GM23338 (cell line): Measurements from ENCODE around the gene SULT2A1. TPM values are rescaled to one million over a fixed set of nuclear protein-coding genes. Genes with fewer than 3 reads are reported as not detected.
A peak's percentile ranks its signal among the peaks of the same experiment; 100 is the strongest.

Source experiments
- ATAC-seq: fragments of 200-7000 bp; cut with Tn5 transposase; 3 replicates; pipeline ENCODE4 v1.9.1; 2020
- DNase-seq: peaks from one replicate; pipeline ENCODE4 v3.0.0-alpha.2; 2015; ENCODE audit warnings: low spot score
- H2AFZ ChIP-seq: fragments of 200-600 bp; sonication (generic); 2 replicates; pipeline ENCODE4 v1.8.0; 2016; ENCODE audit warnings: antibody characterized with exemption, mild to moderate bottlenecking, moderate library complexity
- H3F3A ChIP-seq: fragments of 200-600 bp; sonication (generic); replicated peaks from 2 replicates; pipeline ENCODE4 v1.8.0; 2017; ENCODE audit warnings: antibody characterized with exemption, mixed run types, low read depth
- H3K27ac ChIP-seq: fragments of 200-600 bp; sonication (generic); 2 replicates; pipeline ENCODE4 v1.6.1; 2016; ENCODE audit warnings: low read depth
- H3K27me3 ChIP-seq: fragments of 200-600 bp; sonication (generic); 2 replicates; pipeline ENCODE4 v1.8.0; 2016; ENCODE audit warnings: mild to moderate bottlenecking, mixed run types, moderate library complexity; ENCODE audit not compliant: insufficient read depth
- H3K36me3 ChIP-seq: fragments of 200-600 bp; sonication (generic); 2 replicates; pipeline ENCODE4 v1.8.0; 2016; ENCODE audit warnings: mild to moderate bottlenecking; ENCODE audit not compliant: insufficient read depth
- H3K4me1 ChIP-seq: fragments of 200-600 bp; sonication (generic); 2 replicates; pipeline ENCODE4 v1.8.0; 2016; ENCODE audit warnings: mild to moderate bottlenecking, moderate library complexity; ENCODE audit not compliant: insufficient read depth
- H3K4me2 ChIP-seq: fragments of 200-600 bp; sonication (generic); 2 replicates; pipeline ENCODE4 v1.7.1; 2017; ENCODE audit warnings: mixed run types
- H3K4me3 ChIP-seq: fragments of 200-600 bp; sonication (generic); 2 replicates; pipeline ENCODE4 v1.6.1; 2016; ENCODE audit warnings: mixed run types
- H3K79me2 ChIP-seq: fragments of 200-600 bp; sonication (generic); replicated peaks from 2 replicates; pipeline ENCODE4 v1.8.0; 2017; ENCODE audit warnings: mild to moderate bottlenecking; ENCODE audit not compliant: insufficient read depth
- H3K9me2 ChIP-seq: fragments of 200-600 bp; sonication (generic); 2 replicates; pipeline ENCODE4 v1.8.0; 2017; ENCODE audit not compliant: insufficient read depth
- H4K20me1 ChIP-seq: fragments of 200-600 bp; sonication (generic); replicated peaks from 2 replicates; pipeline ENCODE4 v1.8.0; 2017; ENCODE audit warnings: mild to moderate bottlenecking; ENCODE audit not compliant: insufficient read depth
- H3K27ac Mint-ChIP-seq: 2 replicates; pipeline ENCODE4 v1.8.0; 2020; ENCODE audit warnings: inconsistent platforms, mild to moderate bottlenecking, moderate library complexity, mixed read lengths
- H3K27me3 Mint-ChIP-seq: 3 replicates; pipeline ENCODE4 v1.8.0; 2022; ENCODE audit warnings: low read depth, mild to moderate bottlenecking, moderate library complexity, mixed read lengths, inconsistent platforms; ENCODE audit not compliant: insufficient read depth, poor library complexity
- H3K36me3 Mint-ChIP-seq: 3 replicates; pipeline ENCODE4 v1.8.0; 2021; ENCODE audit warnings: low read depth, mild to moderate bottlenecking, inconsistent platforms, moderate library complexity, mixed read lengths
- H3K4me1 Mint-ChIP-seq: 3 replicates; pipeline ENCODE4 v1.8.0; 2020; ENCODE audit warnings: mild to moderate bottlenecking, inconsistent platforms, mixed read lengths
- H3K4me3 Mint-ChIP-seq: 3 replicates; pipeline ENCODE4 v1.8.0; 2021; ENCODE audit warnings: moderate library complexity, mild to moderate bottlenecking, inconsistent platforms, mixed read lengths
- H3K9me3 Mint-ChIP-seq: 3 replicates; pipeline ENCODE4 v1.8.0; 2020; ENCODE audit warnings: moderate library complexity, mild to moderate bottlenecking, inconsistent platforms, mixed read lengths
- CREB1 ChIP-seq: fragments of 250-450 bp; sonication (Bioruptor Pico); IDR thresholded peaks from 2 replicates; pipeline ENCODE4 v1.5.0; 2020; ENCODE audit warnings: low read depth, mild to moderate bottlenecking, moderate library complexity
- CTCF ChIP-seq, 2 experiments: fragments of 200-600 bp in 1 of 2; sonication (generic) in 1 of 2; conservative IDR thresholded peaks; 2 replicates each; pipeline versions ENCODE4 v1.5.1 to v1.6.1; 2016 to 2017; ENCODE audit warnings: antibody characterized with exemption in 2 of 2, low read depth in 2 of 2, mild to moderate bottlenecking in 2 of 2, moderate library complexity in 1 of 2
- ETS1 ChIP-seq: IDR thresholded peaks from 2 replicates; pipeline ENCODE4 v1.6.1; 2016; ENCODE audit warnings: antibody characterized with exemption
- EZH2 ChIP-seq: fragments of 200-600 bp; sonication (generic); IDR thresholded peaks from one replicate; pipeline ENCODE4 v1.8.0; 2017; ENCODE audit warnings: antibody characterized with exemption, mild to moderate bottlenecking, low read depth; ENCODE audit not compliant: unreplicated experiment
- EZH2phosphoT487 ChIP-seq: fragments of 200-600 bp; sonication (generic); IDR thresholded peaks from one replicate; pipeline ENCODE4 v1.8.1; 2018; ENCODE audit warnings: antibody characterized with exemption; ENCODE audit not compliant: unreplicated experiment
- JUNB ChIP-seq: IDR thresholded peaks from one replicate; pipeline ENCODE4 v1.6.1; 2016; ENCODE audit warnings: antibody characterized with exemption; ENCODE audit not compliant: unreplicated experiment
- NANOG ChIP-seq: IDR thresholded peaks from 2 replicates; pipeline ENCODE4 v1.6.1; 2016; ENCODE audit warnings: antibody characterized with exemption, borderline replicate concordance
- POLR2AphosphoS5 ChIP-seq: IDR thresholded peaks from 2 replicates; pipeline ENCODE4 v1.6.1; 2016; ENCODE audit warnings: antibody characterized with exemption, low read depth
- REST ChIP-seq: IDR thresholded peaks from one replicate; pipeline ENCODE4 v1.6.1; 2018; ENCODE audit warnings: antibody characterized with exemption; ENCODE audit not compliant: unreplicated experiment
- STAT1 ChIP-seq: IDR thresholded peaks from one replicate; pipeline ENCODE4 v1.6.1; 2016; ENCODE audit warnings: antibody characterized with exemption; ENCODE audit not compliant: unreplicated experiment
- ZNF114 ChIP-seq: fragments of 250-450 bp; sonication (Bioruptor Pico); IDR thresholded peaks from 2 replicates; pipeline ENCODE4 v1.5.0; 2020; ENCODE audit warnings: mild to moderate bottlenecking, moderate library complexity
- ZNF331 ChIP-seq: fragments of 250-450 bp; sonication (Bioruptor Pico); IDR thresholded peaks from 2 replicates; pipeline ENCODE4 v1.5.0; 2020; ENCODE audit warnings: low read depth, mild to moderate bottlenecking, moderate library complexity
- ZNF462 ChIP-seq: fragments of 250-450 bp; sonication (Bioruptor Pico); IDR thresholded peaks from 2 replicates; pipeline ENCODE4 v1.5.0; 2020; ENCODE audit warnings: mild to moderate bottlenecking, moderate library complexity
- polyA plus RNA-seq: library from polyadenylated mRNA; unstranded; fragments of >200 nt; fragmentation: Nextera tagmentation; extraction: Ambion mirVana; gene quantifications from 2 replicates; pipeline ENCODE4 v1.2.1, GENCODE V29; 2016
- total RNA-seq: library from RNA; depleted of rRNA; stranded (reverse); fragments of >200 nt; shearing (Covaris generic); gene quantifications from 2 replicates; pipeline ENCODE4 v1.2.3, GENCODE V29; 2014

Gene SULT2A1
- total and polyA plus RNA-seq, 2 experiments from 2014 or later: not detected

- Histone ChIP-seq H3K27me3 (no peaks in the 10 kb centered on the region), H4K20me1 (no peaks in the 10 kb centered on the region)
These were observed 50.1 kb downstream of the SULT2A1 start for GRCh38 chr19:47836038-47836437.

More at GRCh38 chr19:47836038-47836437, 50.1 kb downstream of the SULT2A1 start:
- Histone ChIP-seq H3K27ac (peak overlapping the region; percentile 59; the same call in 1 of the 2 replicates), H3K36me3 (no peaks in the 10 kb centered on the region), H3F3A (peaks cover 10% of the 10 kb centered on the region), H3K9me2 (no peaks in the 10 kb centered on the region; the same call in 1 of the 2 replicates), H3K4me3 (no peak overlapping the region), H2AFZ (peak overlapping the region; percentile 76; the same call in 1 of the 2 replicates), H3K4me1 (peaks cover 4% of the 10 kb centered on the region), H3K79me2 (no peaks in the 10 kb centered on the region), H3K4me2 (no peak overlapping the region)
- no peak overlapping the region for H3K27ac Mint-ChIP-seq
- peaks cover 7% of the 10 kb centered on the region for H3K27me3 Mint-ChIP-seq
- no peak for ATAC-seq
- H3K36me3 Mint-ChIP-seq: no peaks in the 10 kb centered on the region
- H3K4me1 Mint-ChIP-seq: peaks cover 7% of the 10 kb centered on the region
- TF ChIP-seq ETS1: no peak
- no peak for TF ChIP-seq EZH2phosphoT487
- no peak for TF ChIP-seq POLR2AphosphoS5
- TF ChIP-seq NANOG: no peak
- no peak for TF ChIP-seq STAT1
- no peak for TF ChIP-seq ZNF114 (CRISPR knock-in tag)
- no peak for TF ChIP-seq ZNF331
- no peak for TF ChIP-seq ZNF462 (CRISPR knock-in tag)
- no peak for TF ChIP-seq EZH2
- no peak for TF ChIP-seq CREB1 (CRISPR knock-in tag)
- no peak for TF ChIP-seq JUNB
- TF ChIP-seq CTCF (conservative IDR thresholded peaks at IDR 0.05; ENCODE audit: low read depth in 2 of 2): no peak
- TF ChIP-seq REST: no peak
- no peak for DNase-seq
- no peaks in the 10 kb centered on the region for H3K9me3 Mint-ChIP-seq
- no peak overlapping the region for H3K4me3 Mint-ChIP-seq
